T-cell (primary cell): ENCODE results near the gene TNKS1BP1. TPM values are rescaled to one million over a fixed set of nuclear protein-coding genes. Genes with fewer than 3 reads are reported as not detected.
"Not testable (repeated sequence)": the region's sequence is repeated elsewhere in the genome, so short reads cannot be mapped to it uniquely, and the experiment has no call there.

Source experiments
- ATAC-seq, 4 experiments: fragments of 200-7000 bp in 3 of 4; fragments of 150-1000 bp in 1 of 4; cut with Tn5 transposase; replicated peaks in 1 of 4; 1 replicate in 3 of 4; 2 replicates in 1 of 4; pipeline ENCODE4 v1.10.0; 2021; ENCODE audit warnings: moderate library complexity in 3 of 4, mild to moderate bottlenecking in 2 of 4, moderate number of reproducible peaks in 1 of 4
- CTCF ChIA-PET, 2 donors: fragments of 300-600 bp; sonication (Branson Sonifier 250); formaldehyde crosslinking; loops; one replicate each; lab custom pipeline; 2022; ENCODE audit warnings: antibody characterized with exemption in 2 of 2; lab: Charles Lee
- POLR2A ChIA-PET, 2 donors: fragments of 300-600 bp; sonication (Branson Sonifier 250); formaldehyde crosslinking; loops; one replicate each; lab custom pipeline; 2022; ENCODE audit warnings: antibody characterized with exemption in 2 of 2; lab: Charles Lee
- DNase-seq, 35 experiments: peaks; one replicate each; pipeline versions ENCODE4 v3.0.0 to v3.0.0-alpha.2; 2013 to 2023
- H3K27ac ChIP-seq: one replicate; pipeline ENCODE4 v1.5.1; 2013; ENCODE audit warnings: low read length
- H3K27me3 ChIP-seq, 2 experiments: replicated peaks in 1 of 2; 1 replicate in 1 of 2; 2 replicates in 1 of 2; pipeline versions ENCODE4 v1.6.1 to v1.7.0; 2013; ENCODE audit warnings: low read length in 1 of 2, mixed read lengths in 1 of 2; ENCODE audit not compliant: control insufficient read depth in 2 of 2, insufficient read depth in 2 of 2; ENCODE audit errors: extremely low read depth in 1 of 2
- H3K36me3 ChIP-seq, 2 donors: 1 replicate in 1 of 2; 2 replicates in 1 of 2; pipeline versions ENCODE4 v1.6.1 to v1.7.0; 2013; ENCODE audit warnings: low read length in 1 of 2; ENCODE audit not compliant: control insufficient read depth in 2 of 2, insufficient read depth in 1 of 2; ENCODE audit errors: extremely low read depth in 1 of 2
- H3K4me1 ChIP-seq, 2 experiments: 1 replicate in 1 of 2; 2 replicates in 1 of 2; pipeline versions ENCODE4 v1.6.1 to v1.7.0; 2013; ENCODE audit warnings: low read length in 2 of 2, mixed read lengths in 1 of 2; ENCODE audit not compliant: insufficient read depth in 2 of 2, control insufficient read depth in 1 of 2; ENCODE audit errors: extremely low read depth in 1 of 2
- H3K4me3 ChIP-seq, 2 donors: 1 replicate in 1 of 2; 2 replicates in 1 of 2; pipeline versions ENCODE4 v1.5.1 to v1.7.0; 2013; ENCODE audit warnings: mild to moderate bottlenecking in 2 of 2, low read length in 1 of 2, moderate library complexity in 1 of 2; ENCODE audit not compliant: control insufficient read depth in 1 of 2; ENCODE audit errors: extremely low read depth in 1 of 2
- H3K9me3 ChIP-seq: 2 replicates; pipeline ENCODE4 v1.7.0; 2013
- H3K27ac Mint-ChIP-seq, 2 donors: one replicate each; pipeline ENCODE4 v1.8.0; 2020 to 2021; ENCODE audit warnings: mild to moderate bottlenecking in 2 of 2, mixed read lengths in 2 of 2
- H3K27me3 Mint-ChIP-seq, 2 donors: one replicate each; pipeline ENCODE4 v1.8.0; 2021 to 2022; ENCODE audit warnings: mixed read lengths in 2 of 2
- H3K36me3 Mint-ChIP-seq: one replicate; pipeline ENCODE4 v1.8.0; 2021; ENCODE audit warnings: mixed read lengths
- H3K4me1 Mint-ChIP-seq, 3 donors: one replicate each; pipeline ENCODE4 v1.8.0; 2020 to 2022; ENCODE audit warnings: mixed read lengths in 3 of 3, mild to moderate bottlenecking in 1 of 3
- H3K4me3 Mint-ChIP-seq, 3 donors: one replicate each; pipeline ENCODE4 v1.8.0; 2020 to 2022; ENCODE audit warnings: mild to moderate bottlenecking in 3 of 3, mixed read lengths in 3 of 3, moderate library complexity in 3 of 3
- H3K9me3 Mint-ChIP-seq, 3 donors: one replicate each; pipeline ENCODE4 v1.8.0; 2020 to 2022; ENCODE audit warnings: mixed read lengths in 3 of 3
- WGBS: methylation state at CpG from one replicate; pipeline ENCODE4 v1.1.5; 2013; ENCODE audit warnings: missing lambda C conversion rate; ENCODE audit not compliant: insufficient coverage; 5-methylcytosine and 5-hydroxymethylcytosine counted together
- total RNA-seq, 35 experiments: library from RNA in 6 of 35; stranded (reverse) in 6 of 35; fragments of 120-200 nt in 1 of 35; gene quantifications; one replicate each; pipeline versions ENCODE4 v1.2.1 to v1.2.4 and lab custom pipeline; 2013 to 2026

TNKS1BP1 gene
- total RNA-seq, 5 donors from 2014 or later (not counting 1 experiment from before 2014, with no cell fraction given): 13.9 to 22.9 (median 18.9) TPM

DNA sequence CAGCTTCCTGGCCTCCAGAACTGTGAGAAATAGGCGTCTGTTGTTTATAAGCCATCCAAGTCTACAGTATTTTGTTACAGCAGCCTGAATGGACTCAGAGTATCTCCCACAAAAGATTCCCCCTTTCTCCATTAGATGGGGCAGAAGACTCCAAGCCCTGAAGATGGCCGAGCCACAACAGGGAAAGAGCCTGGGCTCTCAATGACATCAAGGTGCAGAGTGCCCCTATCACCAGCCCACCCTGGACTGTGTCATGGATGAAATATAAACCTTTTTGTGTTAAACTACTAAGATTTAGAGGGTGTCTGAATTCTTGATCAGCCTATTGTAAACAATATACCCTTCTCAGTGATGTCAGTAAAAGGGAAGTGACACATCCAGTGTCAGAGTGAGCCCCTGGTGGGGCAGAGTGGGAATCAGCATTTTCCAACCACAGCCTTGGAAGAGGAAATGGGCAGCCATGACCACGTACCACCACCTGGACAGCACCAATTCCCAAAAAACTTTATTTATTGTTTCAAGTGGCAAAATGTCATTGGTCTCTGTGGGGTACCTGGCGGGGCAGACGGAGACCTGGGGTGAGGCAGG is 25.5 kb downstream of the TNKS1BP1 start:
- H3K27ac Mint-ChIP-seq: no peak overlapping the region
- Histone ChIP-seq H3K27ac (no peak overlapping the region), H3K4me3 (no peak overlapping the region), H3K4me1 (no peaks in the 10 kb centered on the region), H3K9me3 (no peaks in the 10 kb centered on the region), H3K27me3 (peaks cover 0 to 5% of the 10 kb centered on the region in 2 experiments), H3K36me3 (peaks cover 3 to 14% of the 10 kb centered on the region in 2 donors)
- WGBS: no CpG with 5 or more reads among the region's 5 CpGs
- no peak for ATAC-seq
- H3K36me3 Mint-ChIP-seq: peaks cover 62% of the 10 kb centered on the region
- POLR2A ChIA-PET: interaction anchor here in 1 of 2 donors (0.7 kb wide), 1 partner anchor 33 kb away, joined by 8 read pairs; no protein-coding TSS in a partner anchor
- H3K4me1 Mint-ChIP-seq: no peaks in the 10 kb centered on the region
- H3K4me3 Mint-ChIP-seq: no peak overlapping the region
- no peaks in the 10 kb centered on the region for H3K27me3 Mint-ChIP-seq
- CTCF ChIA-PET: no interaction called here
- peaks cover 0 to 23% (median 8%) of the 10 kb centered on the region in 3 donors for H3K9me3 Mint-ChIP-seq
- no peak for DNase-seq

DNA sequence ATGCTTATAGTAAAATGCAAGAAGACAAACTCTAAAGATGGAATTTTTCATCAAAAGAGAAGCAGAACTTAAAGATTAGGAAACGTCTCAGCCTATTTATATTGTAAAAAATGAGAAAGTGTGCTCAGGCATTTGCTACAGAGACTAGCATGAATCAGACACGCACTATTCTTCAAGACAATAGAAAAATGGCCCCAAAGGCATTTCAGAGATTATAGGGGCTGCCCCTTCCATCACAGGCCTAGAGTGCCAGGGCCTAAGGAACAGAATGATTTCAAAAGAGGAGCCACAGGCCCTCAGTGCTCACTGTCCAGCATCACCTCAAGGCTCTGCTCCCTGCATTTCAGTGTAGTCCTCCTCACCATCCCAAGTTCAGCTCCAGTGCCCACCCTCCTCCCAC is 27.5 kb downstream of the TNKS1BP1 start:
- ATAC-seq (no peak), DNase-seq (no peak)
- CTCF ChIA-PET: no interaction called here
- peaks cover 52% of the 10 kb centered on the region for H3K36me3 Mint-ChIP-seq
- H3K27ac Mint-ChIP-seq: no peak overlapping the region
- H3K9me3 Mint-ChIP-seq: peaks cover 0 to 23% (median 8%) of the 10 kb centered on the region in 3 donors
- H3K4me1 Mint-ChIP-seq: no peaks in the 10 kb centered on the region
- no peak overlapping the region for H3K4me3 Mint-ChIP-seq
- POLR2A ChIA-PET: no interaction called here
- H3K4me3 ChIP-seq: no peak overlapping the region
- peaks cover 3 to 14% of the 10 kb centered on the region in 2 donors for H3K36me3 ChIP-seq
- no peaks in the 10 kb centered on the region for H3K27me3 Mint-ChIP-seq
- peaks cover 0 to 5% of the 10 kb centered on the region in 2 experiments for H3K27me3 ChIP-seq
- no peak overlapping the region for H3K27ac ChIP-seq
- 100% methylated on average over 1 of the region's 2 CpGs for WGBS
- H3K4me1 ChIP-seq: no peaks in the 10 kb centered on the region
- H3K9me3 ChIP-seq: no peaks in the 10 kb centered on the region

DNA sequence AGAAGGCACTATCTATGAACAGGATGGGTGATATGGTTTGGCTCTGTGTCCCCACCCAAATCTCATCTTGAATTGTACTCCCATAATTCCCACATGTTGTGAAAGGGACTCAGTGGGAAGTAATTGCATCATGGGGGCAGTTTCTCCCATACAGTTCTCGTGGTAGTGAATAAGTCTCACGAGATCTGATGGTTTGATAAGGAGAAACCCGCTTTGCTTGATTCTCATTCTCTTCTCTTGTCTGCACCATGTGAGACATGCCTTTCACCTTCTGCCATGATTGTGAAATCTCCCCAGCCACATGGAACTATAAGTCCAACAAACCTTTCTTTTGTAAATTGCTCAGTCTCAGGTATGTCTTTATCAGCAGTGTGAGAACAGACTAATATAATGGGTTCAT is 28.5 kb downstream of the TNKS1BP1 start:
- Mint-ChIP-seq H3K9me3 (peaks cover 0 to 23% (median 8%) of the 10 kb centered on the region in 3 donors), H3K36me3 (peaks cover 42% of the 10 kb centered on the region)
- WGBS: no CpG with 5 or more reads among the region's 3 CpGs
- H3K27me3 Mint-ChIP-seq, H3K4me1 ChIP-seq, H3K9me3 ChIP-seq, H3K27ac ChIP-seq, DNase-seq, ATAC-seq, H3K4me3 Mint-ChIP-seq, H3K27ac Mint-ChIP-seq, H3K4me3 ChIP-seq, H3K4me1 Mint-ChIP-seq, CTCF ChIA-PET, POLR2A ChIA-PET, H3K27me3 ChIP-seq: not testable (repeated sequence)
- peaks cover 3 to 14% of the 10 kb centered on the region in 2 donors for H3K36me3 ChIP-seq

DNA sequence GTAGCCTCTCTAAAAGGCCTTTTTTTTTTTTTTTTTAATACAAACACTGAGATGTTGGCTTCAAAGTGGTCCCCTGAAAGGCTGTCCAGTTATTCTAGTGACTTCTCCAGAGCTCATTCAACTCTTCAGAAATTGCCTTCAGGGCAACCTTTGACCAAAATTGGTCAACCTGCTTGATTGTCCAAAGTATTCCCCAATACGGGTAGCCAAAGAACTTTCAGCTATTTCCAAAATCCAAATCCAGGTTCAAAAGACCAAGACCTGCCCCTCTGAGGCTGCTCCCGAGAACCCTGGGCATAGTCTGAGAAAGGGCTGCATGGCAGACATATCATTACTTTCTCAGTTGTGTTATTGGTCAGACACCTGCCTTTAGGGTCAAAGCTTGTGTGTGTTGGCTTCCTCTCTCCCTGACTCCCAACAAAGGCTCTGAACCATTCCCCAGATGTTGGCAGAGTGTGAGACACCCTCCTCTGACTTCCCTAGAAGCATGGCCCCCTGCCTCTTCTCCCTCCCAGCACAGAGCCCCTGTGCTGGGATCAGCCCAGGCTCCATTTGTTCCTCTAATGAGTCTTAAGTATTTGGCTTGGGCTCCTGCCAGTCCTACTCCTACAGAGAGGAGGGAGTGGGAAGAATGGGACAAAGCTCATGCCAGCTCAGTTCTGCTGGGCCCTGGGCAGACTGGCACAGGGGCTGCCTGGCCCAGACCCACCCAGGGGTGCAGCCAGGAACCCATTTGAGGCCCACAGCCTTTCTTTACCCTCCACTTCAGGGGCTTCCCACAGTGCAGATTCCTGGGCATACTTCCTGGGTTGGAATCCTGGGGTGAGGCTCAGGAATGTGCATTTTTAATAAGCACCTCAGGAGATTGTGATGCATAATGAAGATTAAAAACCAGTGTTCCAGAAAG is 30.3 kb downstream of the TNKS1BP1 start:
- peaks cover 0 to 20% (median 7%) of the 10 kb centered on the region in 3 donors for H3K9me3 Mint-ChIP-seq
- no peak for DNase-seq
- H3K4me3 Mint-ChIP-seq: no peak overlapping the region
- Histone ChIP-seq H3K4me3 (no peak overlapping the region), H3K9me3 (no peaks in the 10 kb centered on the region), H3K27ac (no peak overlapping the region), H3K27me3 (peaks cover 0 to 5% of the 10 kb centered on the region in 2 experiments), H3K36me3 (peaks cover 3 to 4% of the 10 kb centered on the region in 2 donors), H3K4me1 (no peaks in the 10 kb centered on the region)
- H3K36me3 Mint-ChIP-seq: peaks cover 24% of the 10 kb centered on the region
- peaks cover 0 to 4% of the 10 kb centered on the region in 2 donors for H3K27me3 Mint-ChIP-seq
- no peaks in the 10 kb centered on the region for H3K4me1 Mint-ChIP-seq
- H3K27ac Mint-ChIP-seq: no peak overlapping the region
- ChIA-PET POLR2A (no interaction called here), CTCF (no interaction called here)
- ATAC-seq: no peak
- WGBS: no CpG with 5 or more reads among the region's 2 CpGs

DNA sequence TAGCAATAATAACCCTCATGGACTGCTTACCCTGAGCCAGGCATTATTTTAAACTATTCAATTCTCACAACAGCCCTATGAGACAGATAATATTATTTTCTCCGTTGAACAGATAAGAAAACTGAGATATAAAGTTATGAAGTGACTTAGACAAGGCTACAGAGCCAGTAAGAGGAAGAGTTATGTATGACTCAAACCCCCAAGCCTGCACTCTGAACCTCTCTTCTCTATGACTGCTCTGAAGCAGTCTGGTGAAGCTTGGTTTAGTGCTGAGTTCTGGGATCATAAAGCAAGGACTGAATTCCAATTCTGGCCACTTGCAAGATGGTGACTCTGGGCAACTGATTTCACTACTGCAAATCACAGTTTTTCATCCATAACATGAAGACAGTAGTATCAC is 34.5 kb downstream of the TNKS1BP1 start:
- ATAC-seq (no peak), DNase-seq (no peak)
- Mint-ChIP-seq H3K27ac (no peak overlapping the region), H3K4me1 (no peaks in the 10 kb centered on the region), H3K4me3 (no peak overlapping the region), H3K9me3 (no peaks in the 10 kb centered on the region), H3K27me3 (peaks cover 5 to 14% of the 10 kb centered on the region in 2 donors), H3K36me3 (no peaks in the 10 kb centered on the region)
- Histone ChIP-seq H3K27ac (no peak overlapping the region), H3K36me3 (no peaks in the 10 kb centered on the region), H3K9me3 (no peaks in the 10 kb centered on the region), H3K4me1 (no peaks in the 10 kb centered on the region), H3K27me3 (peaks cover 0 to 13% of the 10 kb centered on the region in 2 experiments), H3K4me3 (no peak overlapping the region)
- ChIA-PET CTCF (no interaction called here), POLR2A (no interaction called here)
- WGBS: no CpG with 5 or more reads among the region's 1 CpG

DNA sequence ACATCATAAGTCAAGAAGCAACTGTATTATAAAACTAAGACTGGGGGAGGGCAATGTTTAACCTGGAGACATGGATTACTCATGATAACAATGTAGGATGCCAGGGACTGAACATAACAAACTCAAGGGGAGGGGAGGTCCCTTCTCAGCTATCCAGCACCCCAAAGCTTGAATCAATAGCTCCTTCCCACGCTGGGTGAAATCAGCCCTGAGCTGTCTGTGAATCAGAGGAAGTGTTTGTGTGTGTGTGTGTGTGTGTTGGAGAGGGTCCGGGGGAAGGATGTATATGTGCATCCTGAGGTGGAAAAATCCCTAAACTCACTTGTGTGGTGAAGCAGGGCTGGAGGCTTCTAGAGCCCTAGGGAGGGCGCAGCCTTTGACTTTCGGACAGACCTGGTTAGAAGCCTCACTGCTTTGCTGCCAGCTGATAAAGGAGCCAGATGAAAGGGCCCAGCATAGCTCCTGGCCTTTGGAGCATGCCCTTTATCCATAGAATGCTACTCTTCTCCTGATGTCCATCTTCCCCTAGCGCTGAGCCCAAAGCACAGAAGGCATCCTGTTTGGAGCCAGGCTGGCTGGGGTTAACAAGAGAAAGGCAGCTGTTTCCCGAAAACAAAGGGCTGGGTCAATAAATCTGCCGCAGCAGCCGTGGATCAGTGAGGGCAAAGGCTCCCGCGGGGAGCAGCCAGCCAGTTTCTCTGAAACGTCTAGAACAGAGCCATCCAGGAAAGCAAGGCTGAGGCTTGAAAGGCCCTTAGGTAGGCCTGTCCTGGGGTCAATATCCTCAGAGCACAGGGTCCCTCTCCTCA is 35.8 kb downstream of the TNKS1BP1 start:
- H3K36me3 ChIP-seq: no peaks in the 10 kb centered on the region
- Mint-ChIP-seq H3K9me3 (no peaks in the 10 kb centered on the region), H3K36me3 (no peaks in the 10 kb centered on the region), H3K27ac (no peak overlapping the region), H3K27me3 (peaks cover 5 to 14% of the 10 kb centered on the region in 2 donors), H3K4me3 (no peak overlapping the region), H3K4me1 (no peaks in the 10 kb centered on the region)
- CTCF ChIA-PET: no interaction called here
- WGBS: 17% methylated on average over 8 of the region's 11 CpGs
- POLR2A ChIA-PET: no interaction called here
- DNase-seq (no peak), ATAC-seq (no peak)
- no peaks in the 10 kb centered on the region for H3K4me1 ChIP-seq
- H3K27ac ChIP-seq: no peak overlapping the region
- peaks cover 0 to 8% of the 10 kb centered on the region in 2 experiments for H3K27me3 ChIP-seq
- H3K4me3 ChIP-seq: no peak overlapping the region
- H3K9me3 ChIP-seq: no peaks in the 10 kb centered on the region
